CD4-positive, CD25-positive, alpha-beta regulatory T cell (primary cell): ENCODE data around the gene UCN2. TPM values are rescaled to one million over a fixed set of nuclear protein-coding genes. Genes with fewer than 3 reads are reported as not detected.
A peak's percentile ranks its signal among the peaks of the same experiment; 100 is the strongest.

Experiments used
- ATAC-seq, 2 donors: fragments of 150-1000 bp; cut with Tn5 transposase; one replicate each; pipeline ENCODE4 v1.10.0; 2021; ENCODE audit warnings: low read depth in 2 of 2, moderate number of reproducible peaks in 2 of 2, moderate library complexity in 1 of 2
- DNase-seq, 3 donors: peaks; one replicate each; pipeline versions ENCODE4 v3.0.0 to v3.0.0-alpha.2; 2012 to 2022; ENCODE audit warnings: mixed read lengths in 1 of 3
- H3K27ac ChIP-seq: one replicate; pipeline ENCODE4 v1.7.0; 2013; ENCODE audit warnings: mild to moderate bottlenecking, low read length; ENCODE audit not compliant: insufficient read depth, poor library complexity, severe bottlenecking
- H3K27me3 ChIP-seq: one replicate; pipeline ENCODE4 v1.7.0; 2013; ENCODE audit warnings: low read length; ENCODE audit not compliant: control insufficient read depth, insufficient read depth
- H3K36me3 ChIP-seq: one replicate; pipeline ENCODE4 v1.7.0; 2013; ENCODE audit warnings: mild to moderate bottlenecking, low read length, moderate library complexity; ENCODE audit not compliant: control insufficient read depth, insufficient read depth
- H3K4me1 ChIP-seq: 2 replicates; pipeline ENCODE4 v1.7.0; 2013; ENCODE audit warnings: mild to moderate bottlenecking, low read length; ENCODE audit not compliant: insufficient read depth, control insufficient read depth, poor library complexity, severe bottlenecking
- H3K4me3 ChIP-seq: one replicate; pipeline ENCODE4 v1.7.0; 2013; ENCODE audit warnings: low read depth, mild to moderate bottlenecking, low read length, moderate library complexity
- H3K9me3 ChIP-seq, 2 experiments: 1 replicate in 1 of 2; 2 replicates in 1 of 2; pipeline ENCODE4 v1.7.0; 2013; ENCODE audit warnings: low read length in 2 of 2, mild to moderate bottlenecking in 1 of 2, moderate library complexity in 1 of 2; ENCODE audit not compliant: control insufficient read depth in 2 of 2
- H3K27ac Mint-ChIP-seq, 3 donors: one replicate each; pipeline ENCODE4 v1.8.0; 2020 to 2022; ENCODE audit warnings: mild to moderate bottlenecking in 3 of 3, mixed read lengths in 3 of 3, moderate library complexity in 2 of 3
- H3K27me3 Mint-ChIP-seq: one replicate; pipeline ENCODE4 v1.8.0; 2022; ENCODE audit warnings: mild to moderate bottlenecking, mixed read lengths
- H3K36me3 Mint-ChIP-seq: one replicate; pipeline ENCODE4 v1.8.0; 2020; ENCODE audit warnings: mixed read lengths
- H3K4me1 Mint-ChIP-seq, 4 donors: one replicate each; pipeline ENCODE4 v1.8.0; 2020 to 2022; ENCODE audit warnings: mixed read lengths in 4 of 4, mild to moderate bottlenecking in 1 of 4
- H3K4me3 Mint-ChIP-seq, 4 donors: one replicate each; pipeline ENCODE4 v1.8.0; 2020 to 2022; ENCODE audit warnings: mild to moderate bottlenecking in 4 of 4, mixed read lengths in 4 of 4, moderate library complexity in 3 of 4
- H3K9me3 Mint-ChIP-seq, 7 donors: one replicate each; pipeline ENCODE4 v1.8.0; 2020 to 2022; ENCODE audit warnings: mixed read lengths in 7 of 7, mild to moderate bottlenecking in 3 of 7, moderate library complexity in 2 of 7
- polyA plus RNA-seq, 4 donors: library from polyadenylated mRNA; unstranded; fragments of 300-500 nt; fragmentation: Illumina TruSeq; gene quantifications; one replicate each; pipeline ENCODE4 v1.2.3, GENCODE V29; 2021
- total RNA-seq: library from RNA; stranded (reverse); gene quantifications from one replicate; pipeline ENCODE4 v1.2.3, GENCODE V29; 2022

The UCN2 gene
- total RNA-seq (not detected), polyA plus RNA-seq (not detected)

- Histone ChIP-seq H3K36me3 (no peaks in the 10 kb centered on the region), H3K27me3 (no peaks in the 10 kb centered on the region), H3K9me3 (no peaks in the 10 kb centered on the region), H3K4me3 (no peak within 1 kb of the TSS), H3K27ac (no peak within 1 kb of the TSS), H3K4me1 (no peaks in the 10 kb centered on the region)
- no peak for DNase-seq
- H3K9me3 Mint-ChIP-seq = peaks cover 0 to 1% (median 0%) of the 10 kb centered on the region in 7 donors
- peak within 1 kb of the TSS in 1 of 3 donors; percentile 32 for H3K27ac Mint-ChIP-seq
- H3K27me3 Mint-ChIP-seq = peaks cover 4% of the 10 kb centered on the region
- H3K36me3 Mint-ChIP-seq = no peaks in the 10 kb centered on the region
- no peak for ATAC-seq
- H3K4me1 Mint-ChIP-seq = peaks cover 0 to 3% (median under 1%) of the 10 kb centered on the region in 4 donors
- H3K4me3 Mint-ChIP-seq = peak within 1 kb of the TSS in 1 of 4 donors; percentile 64
Observed at GRCh38 chr3:48563382-48563918, at the start of gene UCN2. TSS of gene UCN2 (minus strand) at chr3:48563781. CDS start at chr3:48563124, 657 bp downstream.

GRCh38 chr3:48612309-48612708, 48.7 kb upstream of the UCN2 start:
- DNase-seq = no peak
- H3K36me3 ChIP-seq = no peaks in the 10 kb centered on the region
- H3K4me3 ChIP-seq = no peak overlapping the region
- Mint-ChIP-seq H3K4me3 (peak overlapping the region in 3 of 4 donors; percentile 8 to 50 (median 15)), H3K27me3 (no peaks in the 10 kb centered on the region), H3K4me1 (peaks cover 8 to 19% (median 13%) of the 10 kb centered on the region in 4 donors), H3K9me3 (peaks cover 0 to 6% (median 0%) of the 10 kb centered on the region in 7 donors), H3K36me3 (peaks cover 8% of the 10 kb centered on the region), H3K27ac (no peak overlapping the region)
- H3K27me3 ChIP-seq = no peaks in the 10 kb centered on the region
- no peak for ATAC-seq
- no peak overlapping the region for H3K27ac ChIP-seq
- peaks cover 5% of the 10 kb centered on the region in 2 experiments for H3K9me3 ChIP-seq
- peaks cover 9% of the 10 kb centered on the region for H3K4me1 ChIP-seq

- Histone ChIP-seq H3K9me3 (no peaks in the 10 kb centered on the region), H3K4me1 (peaks cover 9% of the 10 kb centered on the region), H3K4me3 (peak within 1 kb of the TSS; percentile 83), H3K27ac (peak within 1 kb of the TSS; percentile 72), H3K27me3 (no peaks in the 10 kb centered on the region), H3K36me3 (peaks cover 16% of the 10 kb centered on the region)
- Mint-ChIP-seq H3K27me3 (no peaks in the 10 kb centered on the region), H3K4me3 (peak within 1 kb of the TSS; percentile 95 to 99 (median 98)), H3K9me3 (no peaks in the 10 kb centered on the region), H3K4me1 (peaks cover 8 to 27% (median 16%) of the 10 kb centered on the region in 4 donors), H3K27ac (peak within 1 kb of the TSS; percentile 88 to 99 (median 94)), H3K36me3 (peaks cover 22% of the 10 kb centered on the region)
- ATAC-seq (peak; percentile 99), DNase-seq (peak; percentile 86 to 94 (median 92))
Observed at GRCh38 chr3:48609088-48610005, 45.8 kb upstream of the UCN2 start, which contains the start of gene UQCRC1. TSS of gene UQCRC1 (minus strand) at chr3:48609646. CDS start at chr3:48609620, 26 bp downstream.

- peaks cover 29% of the 10 kb centered on the region for H3K36me3 Mint-ChIP-seq
- no peak overlapping the region for H3K4me3 ChIP-seq
- DNase-seq = peak in 1 of 3 donors; percentile 13
- peaks cover 9% of the 10 kb centered on the region for H3K4me1 ChIP-seq
- H3K4me1 Mint-ChIP-seq = peaks cover 8 to 27% (median 16%) of the 10 kb centered on the region in 4 donors
- ATAC-seq = no peak
- H3K27ac Mint-ChIP-seq = peak overlapping the region in 1 of 3 donors; percentile 94
- no peaks in the 10 kb centered on the region for H3K9me3 Mint-ChIP-seq
- no peaks in the 10 kb centered on the region for H3K27me3 Mint-ChIP-seq
- H3K4me3 Mint-ChIP-seq = peak overlapping the region; percentile 10 to 99 (median 96)
- H3K27me3 ChIP-seq = no peaks in the 10 kb centered on the region
- peaks cover 34% of the 10 kb centered on the region for H3K36me3 ChIP-seq
- H3K9me3 ChIP-seq = no peaks in the 10 kb centered on the region
- H3K27ac ChIP-seq = no peak overlapping the region
Observed at GRCh38 chr3:48607519-48607918, 43.9 kb upstream of the UCN2 start.

GRCh38 chr3:48601622-48601994, 38.0 kb upstream of the UCN2 start:
- no peaks in the 10 kb centered on the region for H3K4me1 ChIP-seq
- peaks cover 38% of the 10 kb centered on the region for H3K36me3 Mint-ChIP-seq
- H3K27me3 Mint-ChIP-seq = no peaks in the 10 kb centered on the region
- H3K36me3 ChIP-seq = peaks cover 62% of the 10 kb centered on the region
- H3K4me1 Mint-ChIP-seq = peaks cover 0 to 10% (median 4%) of the 10 kb centered on the region in 4 donors
- DNase-seq (no peak), ATAC-seq (no peak)
- H3K4me3 ChIP-seq = no peak overlapping the region
- H3K4me3 Mint-ChIP-seq = no peak overlapping the region
- no peak overlapping the region for H3K27ac ChIP-seq
- no peaks in the 10 kb centered on the region for H3K27me3 ChIP-seq
- no peaks in the 10 kb centered on the region for H3K9me3 Mint-ChIP-seq
- no peaks in the 10 kb centered on the region for H3K9me3 ChIP-seq
- H3K27ac Mint-ChIP-seq = no peak overlapping the region

- Mint-ChIP-seq H3K36me3 (peaks cover 37% of the 10 kb centered on the region), H3K4me3 (no peak overlapping the region)
Observed at GRCh38 chr3:48600711-48601621, 37.4 kb upstream of the UCN2 start.

More at GRCh38 chr3:48600711-48601621, 37.4 kb upstream of the UCN2 start:
- Histone ChIP-seq H3K9me3 (no peaks in the 10 kb centered on the region), H3K4me3 (no peak overlapping the region), H3K36me3 (peaks cover 62% of the 10 kb centered on the region), H3K4me1 (no peaks in the 10 kb centered on the region), H3K27me3 (no peaks in the 10 kb centered on the region), H3K27ac (no peak overlapping the region)
- Mint-ChIP-seq H3K27me3 (peaks cover under 1% of the 10 kb centered on the region), H3K4me1 (peaks cover 0 to 10% (median 3%) of the 10 kb centered on the region in 4 donors), H3K27ac (no peak overlapping the region), H3K9me3 (no peaks in the 10 kb centered on the region)
- ATAC-seq (no peak), DNase-seq (no peak)
